HEK293 (cell line): ENCODE measurements around the gene KCNMA1.

Experiments
- CTCF ChIA-PET: fragments of 350-600 bp; formaldehyde crosslinking; extraction: SDS; loops from one replicate; lab custom pipeline; 2021; ENCODE audit warnings: antibody characterized with exemption; lab: Yijun Ruan, JAX
- POLR2A ChIA-PET: fragments of 300-600 bp; formaldehyde crosslinking; extraction: SDS; loops from one replicate; lab custom pipeline; 2020; ENCODE audit warnings: antibody characterized with exemption, inconsistent platforms; lab: Yijun Ruan, JAX
- H3K27ac ChIP-seq: fragments of 200-500 bp; sonication (Bioruptor generic); 2 replicates; pipeline ENCODE4 v1.5.1; 2014; ENCODE audit warnings: low read depth, low read length, control low read depth, inconsistent platforms; ENCODE audit errors: extremely low read depth
- H3K36me3 ChIP-seq, 2 experiments: fragments of 200-500 bp in 1 of 2; sonication (Bioruptor generic) in 1 of 2; 1 replicate in 1 of 2; 2 replicates in 1 of 2; pipeline ENCODE4 v1.5.1; 2014 to 2017; ENCODE audit warnings: inconsistent platforms in 2 of 2, low read length in 2 of 2; ENCODE audit not compliant: control insufficient read depth in 2 of 2, insufficient read depth in 1 of 2
- H3K4me1 ChIP-seq: fragments of 200-500 bp; sonication (Bioruptor generic); 2 replicates; pipeline ENCODE4 v1.5.1; 2014; ENCODE audit warnings: mild to moderate bottlenecking, low read length, inconsistent platforms; ENCODE audit not compliant: control insufficient read depth, insufficient read depth
- H3K4me3 ChIP-seq: 2 replicates; pipeline ENCODE4 v1.5.1; 2011; ENCODE audit warnings: low read depth, mild to moderate bottlenecking, control low read depth, low read length, moderate library complexity
- H3K9me3 ChIP-seq: fragments of 200-500 bp; sonication (Bioruptor generic); 2 replicates; pipeline ENCODE4 v1.5.1; 2014; ENCODE audit warnings: low read depth, low read length, inconsistent platforms; ENCODE audit not compliant: control insufficient read depth, insufficient read depth
- PRDM4 ChIP-seq: fragments of 450-650 bp; formaldehyde crosslinking; IDR thresholded peaks from 2 replicates; pipeline ENCODE4 v1.5.1; 2017; ENCODE audit warnings: missing biosample characterization, missing genetic modification characterization
- TRIM28 ChIP-seq: IDR thresholded peaks from 2 replicates; pipeline ENCODE4 v1.6.1; 2011; ENCODE audit warnings: low read length, control low read depth, borderline replicate concordance
- ZBTB1 ChIP-seq: fragments of 450-650 bp; formaldehyde crosslinking; IDR thresholded peaks from 2 replicates; pipeline ENCODE4 v1.5.1; 2016; ENCODE audit warnings: missing biosample characterization, missing genetic modification characterization
- ZBTB49 ChIP-seq: fragments of 450-650 bp; formaldehyde crosslinking; IDR thresholded peaks from 2 replicates; pipeline ENCODE4 v1.5.1; 2016; ENCODE audit warnings: missing biosample characterization, missing genetic modification characterization, low read depth
- ZNF114 ChIP-seq: fragments of 450-650 bp; formaldehyde crosslinking; IDR thresholded peaks from 2 replicates; pipeline ENCODE4 v1.5.0; 2017; ENCODE audit warnings: missing biosample characterization, missing genetic modification characterization
- ZNF132 ChIP-seq: fragments of 450-650 bp; formaldehyde crosslinking; IDR thresholded peaks from 2 replicates; pipeline ENCODE4 v1.5.1; 2017; ENCODE audit warnings: missing biosample characterization, missing genetic modification characterization, borderline replicate concordance
- ZNF184 ChIP-seq: fragments of 450-650 bp; IDR thresholded peaks from 2 replicates; pipeline ENCODE4 v1.5.1; 2018; ENCODE audit warnings: missing biosample characterization, mild to moderate bottlenecking, missing genetic modification characterization
- ZNF280D ChIP-seq: fragments of 450-650 bp; formaldehyde crosslinking; IDR thresholded peaks from 2 replicates; pipeline ENCODE4 v1.5.1; 2016; ENCODE audit warnings: missing biosample characterization, missing genetic modification characterization
- ZNF354C ChIP-seq: fragments of 450-650 bp; formaldehyde crosslinking; IDR thresholded peaks from 2 replicates; pipeline ENCODE4 v1.5.1; 2016; ENCODE audit warnings: missing biosample characterization, missing genetic modification characterization, low read depth, borderline replicate concordance
- ZNF501 ChIP-seq: fragments of 450-650 bp; formaldehyde crosslinking; IDR thresholded peaks from 2 replicates; pipeline ENCODE4 v1.5.1; 2016; ENCODE audit warnings: missing biosample characterization, missing genetic modification characterization
- ZNF510 ChIP-seq: fragments of 450-650 bp; formaldehyde crosslinking; IDR thresholded peaks from 2 replicates; pipeline ENCODE4 v1.5.1; 2018; ENCODE audit warnings: mild to moderate bottlenecking, missing genetic modification characterization, missing biosample characterization; ENCODE audit not compliant: insufficient replicate concordance
- ZNF544 ChIP-seq: fragments of 450-650 bp; formaldehyde crosslinking; IDR thresholded peaks from 2 replicates; pipeline ENCODE4 v1.5.0; 2017; ENCODE audit warnings: missing biosample characterization, missing genetic modification characterization
- ZNF558 ChIP-seq: fragments of 450-650 bp; formaldehyde crosslinking; IDR thresholded peaks from 2 replicates; pipeline ENCODE4 v1.5.1; 2016; ENCODE audit warnings: missing biosample characterization, missing genetic modification characterization
- ZSCAN5A ChIP-seq: fragments of 450-650 bp; formaldehyde crosslinking; IDR thresholded peaks from 2 replicates; pipeline ENCODE4 v1.5.1; 2016; ENCODE audit warnings: missing biosample characterization, missing genetic modification characterization

The KCNMA1 gene

GRCh38 chr10:77234599-77234998 lies 403.0 kb downstream of the KCNMA1 start:
- Histone ChIP-seq H3K4me1 (peaks cover 2% of the 10 kb centered on the region; the same call in 1 of the 2 replicates), H3K27ac (no peak overlapping the region), H3K36me3 (no peaks in the 10 kb centered on the region), H3K4me3 (no peak overlapping the region), H3K9me3 (no peaks in the 10 kb centered on the region)
- POLR2A ChIA-PET: no interaction called here
- CTCF ChIA-PET: no interaction called here
- TF ChIP-seq ZBTB1 (tag by site-specific recombination) (no peak), TRIM28 (no peak), ZNF114 (no peak), ZNF184 (tag by site-specific recombination) (no peak), ZSCAN5A (no peak), ZNF558 (tag by site-specific recombination) (no peak), ZNF510 (tag by site-specific recombination) (no peak), ZBTB49 (no peak), ZNF354C (tag by site-specific recombination) (no peak), ZNF132 (no peak), ZNF501 (tag by site-specific recombination) (no peak), ZNF280D (tag by site-specific recombination) (no peak)

- CTCF ChIA-PET: no interaction called here
- no peaks in the 10 kb centered on the region for H3K9me3 ChIP-seq
- H3K36me3 ChIP-seq: no peaks in the 10 kb centered on the region
- no peak overlapping the region for H3K4me3 ChIP-seq
- peaks cover 2% of the 10 kb centered on the region; the same call in 1 of the 2 replicates for H3K4me1 ChIP-seq
- POLR2A ChIA-PET: no interaction called here
- no peak overlapping the region for H3K27ac ChIP-seq
- TF ChIP-seq PRDM4 (no peak), ZNF544 (peak; percentile 89)
These were observed 404.1 kb downstream of the KCNMA1 start for GRCh38 chr10:77233466-77233865.
